H1 (cell line): ENCODE results near the gene NSUN2. TPM values are rescaled to one million over a fixed set of nuclear protein-coding genes. Genes with fewer than 3 reads are reported as not detected.

Experiments
- CTCF ChIA-PET: fragments of 300-600 bp; sonication (Branson Sonifier 250); formaldehyde crosslinking; loops from one replicate; lab custom pipeline; 2021; ENCODE audit not compliant: partially characterized antibody; lab: Charles Lee
- POLR2A ChIA-PET: fragments of 300-600 bp; sonication (Branson Sonifier 250); formaldehyde crosslinking; loops from one replicate; lab custom pipeline; 2021; ENCODE audit warnings: inconsistent platforms; ENCODE audit not compliant: partially characterized antibody; lab: Charles Lee
- DNase-seq, 2 experiments: peaks; one replicate each; pipeline versions ENCODE4 v3.0.0 to v3.0.0-alpha.2; 2010 to 2022; ENCODE audit warnings: low spot score in 2 of 2, low read depth in 1 of 2, mixed read lengths in 1 of 2
- FAIRE-seq: peaks from 2 replicates; lab custom pipeline; 2011; peaks lifted over from hg19 to GRCh38; lab: Jason Lieb, UNC
- H2AFZ ChIP-seq: 2 replicates; pipeline ENCODE4 v1.8.1; 2012; ENCODE audit warnings: low read length, inconsistent platforms
- H2AK5ac ChIP-seq: 2 replicates; pipeline ENCODE4 v1.6.1; 2013; ENCODE audit warnings: low read depth, low read length
- H2BK120ac ChIP-seq: replicated peaks from 2 replicates; pipeline ENCODE3; 2013; ENCODE audit warnings: low read depth, low read length, inconsistent platforms
- H2BK12ac ChIP-seq: 2 replicates; pipeline ENCODE4 v1.6.1; 2013; ENCODE audit warnings: low read depth, low read length
- H2BK15ac ChIP-seq: 2 replicates; pipeline ENCODE4 v1.6.1; 2013; ENCODE audit warnings: low read length
- H2BK20ac ChIP-seq: 2 replicates; pipeline ENCODE4 v1.6.1; 2013; ENCODE audit warnings: low read length
- H2BK5ac ChIP-seq: 2 replicates; pipeline ENCODE4 v1.6.1; 2013; ENCODE audit warnings: low read depth, low read length
- H3K14ac ChIP-seq: 2 replicates; pipeline ENCODE4 v1.6.1; 2013; ENCODE audit warnings: inconsistent platforms; ENCODE audit not compliant: insufficient read length
- H3K18ac ChIP-seq: 2 replicates; pipeline ENCODE4 v1.6.1; 2013; ENCODE audit warnings: low read length; ENCODE audit errors: extremely low read depth
- H3K23ac ChIP-seq: 2 replicates; pipeline ENCODE4 v1.6.1; 2013; ENCODE audit warnings: inconsistent platforms; ENCODE audit not compliant: insufficient read length
- H3K23me2 ChIP-seq: 2 replicates; pipeline ENCODE4 v1.6.1; 2013; ENCODE audit warnings: low read depth, low read length
- H3K27ac ChIP-seq: 2 replicates; pipeline ENCODE4 v1.6.1; 2011; ENCODE audit warnings: low read depth, low read length, inconsistent platforms
- H3K27me3 ChIP-seq, 4 experiments: replicated peaks in 1 of 4; 1 replicate in 1 of 4; 2 replicates in 3 of 4; pipeline versions ENCODE4 v1.6.1 to v1.8.1; 2011 to 2013; ENCODE audit warnings: low read length in 3 of 4, mild to moderate bottlenecking in 3 of 4, inconsistent platforms in 2 of 4, mixed read lengths in 2 of 4, moderate library complexity in 1 of 4; ENCODE audit not compliant: control insufficient read depth in 3 of 4, insufficient read depth in 3 of 4; ENCODE audit errors: extremely low read depth in 1 of 4
- H3K36me3 ChIP-seq, 4 experiments: 2 replicates each; pipeline versions ENCODE4 v1.6.1 to v1.8.1; 2011 to 2013; ENCODE audit warnings: mild to moderate bottlenecking in 4 of 4, low read length in 3 of 4, moderate library complexity in 2 of 4, control low read depth in 1 of 4, inconsistent platforms in 1 of 4; ENCODE audit not compliant: insufficient read depth in 4 of 4, control insufficient read depth in 2 of 4
- H3K4ac ChIP-seq: replicated peaks from 2 replicates; pipeline ENCODE3; 2013; ENCODE audit warnings: low read length, low read depth, mixed read lengths, inconsistent platforms; ENCODE audit not compliant: insufficient read length
- H3K4me1 ChIP-seq, 4 experiments: replicated peaks in 1 of 4; 1 replicate in 1 of 4; 2 replicates in 3 of 4; pipeline versions ENCODE4 v1.6.1 to v1.8.1; 2011 to 2013; ENCODE audit warnings: low read length in 3 of 4, inconsistent platforms in 2 of 4, mixed read lengths in 1 of 4; ENCODE audit not compliant: insufficient read depth in 4 of 4, control insufficient read depth in 3 of 4
- H3K4me2 ChIP-seq, 2 experiments: 2 replicates each; pipeline versions ENCODE4 v1.6.1 to v1.8.1; 2011 to 2013; ENCODE audit warnings: low read depth in 2 of 2, low read length in 2 of 2, control low read depth in 1 of 2, inconsistent platforms in 1 of 2, mild to moderate bottlenecking in 1 of 2; ENCODE audit not compliant: insufficient read depth in 1 of 2
- H3K4me3 ChIP-seq, 4 experiments: fragments of 200-600, 300-600 bp in 1 of 4; sonication (generic), shearing (Covaris generic), sonication (Bioruptor Twin) in 1 of 4; 2 replicates each; pipeline versions ENCODE4 v1.5.1 to v1.8.1; 2011 to 2016; ENCODE audit warnings: low read length in 4 of 4, low read depth in 3 of 4, control low read depth in 2 of 4, inconsistent platforms in 2 of 4, mild to moderate bottlenecking in 2 of 4, mixed read lengths in 1 of 4, moderate library complexity in 1 of 4; ENCODE audit not compliant: insufficient read depth in 2 of 4; ENCODE audit errors: extremely low read depth in 1 of 4
- H3K56ac ChIP-seq: replicated peaks from 2 replicates; pipeline ENCODE3; 2013; ENCODE audit warnings: low read depth, mild to moderate bottlenecking, mixed read lengths, low read length, inconsistent platforms; ENCODE audit not compliant: insufficient read length
- H3K79me1 ChIP-seq: 2 replicates; pipeline ENCODE4 v1.6.1; 2013; ENCODE audit warnings: low read depth, low read length, control low read depth
- H3K79me2 ChIP-seq, 2 experiments: 2 replicates each; pipeline versions ENCODE4 v1.6.1 to v1.8.1; 2012 to 2013; ENCODE audit warnings: low read length in 2 of 2, mild to moderate bottlenecking in 2 of 2, inconsistent platforms in 1 of 2; ENCODE audit not compliant: insufficient read depth in 2 of 2, control insufficient read depth in 1 of 2
- H3K9ac ChIP-seq, 4 experiments: replicated peaks in 1 of 4; 1 replicate in 1 of 4; 2 replicates in 3 of 4; pipeline versions ENCODE4 v1.6.1 to v1.8.1; 2011 to 2013; ENCODE audit warnings: low read depth in 3 of 4, low read length in 3 of 4, control low read depth in 2 of 4, mild to moderate bottlenecking in 2 of 4, moderate library complexity in 2 of 4, inconsistent platforms in 1 of 4; ENCODE audit errors: extremely low read depth in 1 of 4
- H3K9me3 ChIP-seq, 2 experiments: 2 replicates each; pipeline versions ENCODE4 v1.6.1 to v1.8.1; 2012 to 2013; ENCODE audit warnings: mild to moderate bottlenecking in 2 of 2, moderate library complexity in 2 of 2, control low read depth in 1 of 2, inconsistent platforms in 1 of 2, low read depth in 1 of 2, low read length in 1 of 2, mixed read lengths in 1 of 2; ENCODE audit not compliant: insufficient read depth in 2 of 2
- H4K20me1 ChIP-seq, 2 experiments: replicated peaks in 1 of 2; 2 replicates each; pipeline versions ENCODE3 to v1.8.1; 2011 to 2013; ENCODE audit warnings: inconsistent platforms in 2 of 2, low read length in 2 of 2, mild to moderate bottlenecking in 1 of 2; ENCODE audit not compliant: insufficient read depth in 2 of 2, control insufficient read depth in 1 of 2
- H4K5ac ChIP-seq: 2 replicates; pipeline ENCODE4 v1.6.1; 2013; ENCODE audit warnings: low read length, low read depth, mixed read lengths, inconsistent platforms; ENCODE audit not compliant: insufficient read length
- H4K8ac ChIP-seq: 2 replicates; pipeline ENCODE4 v1.8.0; 2013; ENCODE audit warnings: mild to moderate bottlenecking, moderate library complexity, low read length, inconsistent platforms; ENCODE audit not compliant: insufficient read depth; ENCODE audit errors: extremely low read depth
- H4K91ac ChIP-seq: replicated peaks from 2 replicates; pipeline ENCODE3; 2013; ENCODE audit warnings: low read length, mixed read lengths, inconsistent platforms; ENCODE audit not compliant: insufficient read length
- GTF2F1 ChIP-seq: IDR thresholded peaks from 2 replicates; pipeline ENCODE4 v1.6.1; 2012; ENCODE audit warnings: low read depth, low read length, improper control_type of control experiment, borderline replicate concordance
- KDM4A ChIP-seq: IDR thresholded peaks from one replicate; pipeline ENCODE4 v1.7.1; 2012; ENCODE audit warnings: low read depth, mild to moderate bottlenecking, moderate library complexity, low read length, inconsistent platforms; ENCODE audit not compliant: severe bottlenecking
- KDM5A ChIP-seq: fragments of 200-600 bp; IDR thresholded peaks from 2 replicates; pipeline ENCODE4 v1.7.1; 2012; ENCODE audit warnings: mild to moderate bottlenecking, low read length, inconsistent platforms, mixed read lengths
- NANOG ChIP-seq: IDR thresholded peaks from 2 replicates; pipeline ENCODE4 v1.6.1; 2011; ENCODE audit warnings: low read length, low read depth, mild to moderate bottlenecking, inconsistent platforms; ENCODE audit not compliant: insufficient read depth, poor library complexity, severe bottlenecking
- NRF1 ChIP-seq: IDR thresholded peaks from 2 replicates; pipeline ENCODE4 v1.6.1; 2011; ENCODE audit warnings: mild to moderate bottlenecking, low read depth, low read length, improper control_type of control experiment
- POLR2A ChIP-seq, 2 experiments: IDR thresholded peaks; 1 replicate in 1 of 2; 2 replicates in 1 of 2; pipeline ENCODE4 v1.6.1; 2011; ENCODE audit warnings: low read depth in 2 of 2, low read length in 2 of 2, mild to moderate bottlenecking in 2 of 2; ENCODE audit errors: control extremely low read depth in 1 of 2
- POU5F1 ChIP-seq: IDR thresholded peaks from 2 replicates; pipeline ENCODE4 v1.6.1; 2011; ENCODE audit warnings: low read depth, mild to moderate bottlenecking, low read length, moderate library complexity
- SP1 ChIP-seq: IDR thresholded peaks from 2 replicates; pipeline ENCODE4 v1.6.1; 2011; ENCODE audit warnings: low read depth, low read length
- TCF12 ChIP-seq: IDR thresholded peaks from 2 replicates; pipeline ENCODE4 v1.6.1; 2011; ENCODE audit warnings: low read depth, mild to moderate bottlenecking, low read length
- WGBS, 2 experiments: shearing (Covaris generic) in 1 of 2; methylation state at CpG; one replicate each; pipeline versions ENCODE4 v1.1.6 to v1.1.7; 2013 to 2015; ENCODE audit warnings: low lambda C conversion rate in 2 of 2, mixed read lengths in 2 of 2, inconsistent platforms in 1 of 2, low coverage in 1 of 2, missing lambda C conversion rate in 1 of 2; ENCODE audit not compliant: insufficient replicate concordance in 2 of 2, insufficient coverage in 1 of 2, insufficient read length in 1 of 2; ENCODE audit errors: extremely low coverage in 1 of 2, missing lambda C conversion rate in 1 of 2; 5-methylcytosine and 5-hydroxymethylcytosine counted together
- polyA plus RNA-seq, 7 experiments: library from polyadenylated mRNA; depleted of rRNA in 3 of 7; stranded (reverse) in 5 of 7; unstranded in 2 of 7; fragments of >200 nt in 5 of 7; fragments of 200-250 nt in 2 of 7; gene quantifications; 1 replicate in 5 of 7; 2 replicates in 1 of 7; 4 replicates in 1 of 7; pipeline versions ENCODE4 v1.2.1 to v1.2.3, GENCODE V29; 2011 to 2013; ENCODE audit warnings: missing spikeins in 2 of 7, mixed read lengths in 2 of 7
- total RNA-seq: library from RNA; stranded (reverse); fragmentation: NEBNext Ultra II Directional; extraction: Animal tissue kit (Norgen Biotek cat#: 25700); gene quantifications from 2 replicates; pipeline ENCODE4 v1.2.1, GENCODE V29; 2021
- TF ChIP-seq, protein P1 (sequence below): IDR thresholded peaks from 2 replicates; pipeline ENCODE4 v1.6.1; 2012; ENCODE audit warnings: low read length, inconsistent platforms
- TF ChIP-seq, protein P2 (sequence below): IDR thresholded peaks from 2 replicates; pipeline ENCODE4 v1.6.1; 2012; ENCODE audit warnings: inconsistent platforms
- TF ChIP-seq, protein P3 (sequence below): IDR thresholded peaks from 2 replicates; pipeline ENCODE4 v1.6.1; 2011; ENCODE audit warnings: low read length, improper control_type of control experiment

NSUN2 gene
- total and polyA plus RNA-seq, 2 of the 8 experiments (the other 6 are each of a cell fraction or from before 2014, with no cell fraction given): 47.3 to 94.7 TPM

DNA sequence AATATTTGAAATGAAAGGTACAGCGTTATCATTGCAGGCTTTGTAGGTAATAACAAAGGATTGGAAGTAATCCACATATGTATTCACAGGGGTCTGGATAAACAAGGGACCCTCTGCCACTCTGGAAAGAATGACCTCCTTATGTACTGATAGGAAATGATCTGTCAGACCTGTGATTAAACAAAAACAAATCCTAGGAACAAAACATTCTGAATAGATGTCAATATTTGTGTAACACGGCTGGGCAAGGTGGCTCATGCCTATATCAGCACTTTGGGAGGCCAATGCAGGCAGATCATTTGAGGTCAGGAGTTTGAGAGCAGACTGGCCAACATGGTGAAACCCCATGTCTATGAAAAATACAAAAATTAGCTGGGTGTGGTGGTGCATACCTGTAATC lies 42.3 kb downstream of the NSUN2 start:
- H2AFZ ChIP-seq: no peak overlapping the region
- no peak overlapping the region for H4K91ac ChIP-seq
- H4K5ac ChIP-seq: no peak overlapping the region
- ChIA-PET CTCF (interaction anchor here (0.6 kb wide), 1 partner anchor 1631 kb away, joined by 3 read pairs; no protein-coding TSS in a partner anchor), POLR2A (no interaction called here)
- H3K56ac ChIP-seq: no peak overlapping the region
- no peak overlapping the region for H3K9ac ChIP-seq
- H3K4ac ChIP-seq: no peak overlapping the region
- H2BK120ac ChIP-seq: no peak overlapping the region
- H3K14ac ChIP-seq: no peak overlapping the region
- H3K79me1 ChIP-seq: no peaks in the 10 kb centered on the region
- no peak overlapping the region for H2AK5ac ChIP-seq
- FAIRE-seq (no peak), DNase-seq (no peak)
- no peak overlapping the region for H4K8ac ChIP-seq
- H3K79me2 ChIP-seq: no peaks in the 10 kb centered on the region
- no peak overlapping the region for H3K4me3 ChIP-seq
- H3K27ac ChIP-seq: no peak overlapping the region
- no peak overlapping the region for H3K23ac ChIP-seq
- 84% methylated on average over 2 of the region's 2 CpGs; no CpG with 5 or more reads in 1 of the 2 experiments for WGBS, 2 experiments
- no peaks in the 10 kb centered on the region for H3K9me3 ChIP-seq
- no peaks in the 10 kb centered on the region for H3K23me2 ChIP-seq
- H2BK20ac ChIP-seq: no peak overlapping the region
- H3K18ac ChIP-seq: no peak overlapping the region
- no peaks in the 10 kb centered on the region for H3K36me3 ChIP-seq
- no peak overlapping the region for H2BK12ac ChIP-seq
- H3K4me2 ChIP-seq: no peak overlapping the region
- no peak overlapping the region for H2BK5ac ChIP-seq
- no peaks in the 10 kb centered on the region for H3K27me3 ChIP-seq
- H3K4me1 ChIP-seq: no peaks in the 10 kb centered on the region
- no peaks in the 10 kb centered on the region for H4K20me1 ChIP-seq
- H2BK15ac ChIP-seq: no peak overlapping the region
- no peak for TF ChIP-seq GTF2F1
- TF ChIP-seq KDM4A: no peak
- TF ChIP-seq POU5F1: no peak
- TF ChIP-seq NANOG: no peak
- TF ChIP-seq, protein P1, sequence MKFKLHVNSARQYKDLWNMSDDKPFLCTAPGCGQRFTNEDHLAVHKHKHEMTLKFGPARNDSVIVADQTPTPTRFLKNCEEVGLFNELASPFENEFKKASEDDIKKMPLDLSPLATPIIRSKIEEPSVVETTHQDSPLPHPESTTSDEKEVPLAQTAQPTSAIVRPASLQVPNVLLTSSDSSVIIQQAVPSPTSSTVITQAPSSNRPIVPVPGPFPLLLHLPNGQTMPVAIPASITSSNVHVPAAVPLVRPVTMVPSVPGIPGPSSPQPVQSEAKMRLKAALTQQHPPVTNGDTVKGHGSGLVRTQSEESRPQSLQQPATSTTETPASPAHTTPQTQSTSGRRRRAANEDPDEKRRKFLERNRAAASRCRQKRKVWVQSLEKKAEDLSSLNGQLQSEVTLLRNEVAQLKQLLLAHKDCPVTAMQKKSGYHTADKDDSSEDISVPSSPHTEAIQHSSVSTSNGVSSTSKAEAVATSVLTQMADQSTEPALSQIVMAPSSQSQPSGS: no peak
- TF ChIP-seq, protein P2, sequence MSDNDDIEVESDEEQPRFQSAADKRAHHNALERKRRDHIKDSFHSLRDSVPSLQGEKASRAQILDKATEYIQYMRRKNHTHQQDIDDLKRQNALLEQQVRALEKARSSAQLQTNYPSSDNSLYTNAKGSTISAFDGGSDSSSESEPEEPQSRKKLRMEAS: no peak
- no peak for TF ChIP-seq SP1
- TF ChIP-seq, protein P3, sequence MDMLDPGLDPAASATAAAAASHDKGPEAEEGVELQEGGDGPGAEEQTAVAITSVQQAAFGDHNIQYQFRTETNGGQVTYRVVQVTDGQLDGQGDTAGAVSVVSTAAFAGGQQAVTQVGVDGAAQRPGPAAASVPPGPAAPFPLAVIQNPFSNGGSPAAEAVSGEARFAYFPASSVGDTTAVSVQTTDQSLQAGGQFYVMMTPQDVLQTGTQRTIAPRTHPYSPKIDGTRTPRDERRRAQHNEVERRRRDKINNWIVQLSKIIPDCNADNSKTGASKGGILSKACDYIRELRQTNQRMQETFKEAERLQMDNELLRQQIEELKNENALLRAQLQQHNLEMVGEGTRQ: no peak
- no peak for TF ChIP-seq KDM5A
- no peak for TF ChIP-seq POLR2A (IDR thresholded peaks at IDR 0.05; ENCODE audit: control extremely low read depth in 1 of 2, low read depth in 2 of 2, low read length in 2 of 2)
- TF ChIP-seq NRF1: no peak
- TF ChIP-seq TCF12: no peak
